GM12864 (cell line): Measurements from ENCODE around the gene VSX1.

Experiments
- DNase-seq: peaks from one replicate; pipeline ENCODE4 v3.0.0-alpha.2; 2011; ENCODE audit warnings: low read depth
- H3K4me3 ChIP-seq: 2 replicates; pipeline ENCODE4 v1.5.1; 2011; ENCODE audit warnings: mild to moderate bottlenecking, low read depth, low read length, control low read depth
- CTCF ChIP-seq: IDR thresholded peaks from 2 replicates; pipeline ENCODE4 v1.5.1; 2011; ENCODE audit warnings: low read depth, mild to moderate bottlenecking, moderate library complexity, low read length, control low read depth, inconsistent platforms; ENCODE audit errors: missing control alignments

Gene VSX1

GRCh38 chr20:25125636-25126035 lies 43.7 kb upstream of the VSX1 start:
- DNase-seq: no peak
- H3K4me3 ChIP-seq: no peak overlapping the region
- no peak for TF ChIP-seq CTCF

GRCh38 chr20:25120920-25121319 lies 39.0 kb upstream of the VSX1 start:
- DNase-seq: no peak
- TF ChIP-seq CTCF: no peak
- H3K4me3 ChIP-seq: no peak overlapping the region

GRCh38 chr20:25120457-25120856 lies 38.5 kb upstream of the VSX1 start:
- no peak for TF ChIP-seq CTCF
- H3K4me3 ChIP-seq: no peak overlapping the region
- DNase-seq: no peak

- no peak for TF ChIP-seq CTCF
- no peak for DNase-seq
Measured at GRCh38 chr20:25118529-25118928, 36.6 kb upstream of the VSX1 start.

GRCh38 chr20:25117990-25118389 lies 36.0 kb upstream of the VSX1 start:
- no peak for TF ChIP-seq CTCF
- H3K4me3 ChIP-seq: no peak overlapping the region
- DNase-seq: no peak

More at GRCh38 chr20:25118529-25118928, 36.6 kb upstream of the VSX1 start:
- H3K4me3 ChIP-seq: no peak overlapping the region

- DNase-seq: no peak
- no peak overlapping the region for H3K4me3 ChIP-seq
- no peak for TF ChIP-seq CTCF
Measured at GRCh38 chr20:25116739-25117458, 35.0 kb upstream of the VSX1 start.

GRCh38 chr20:25103526-25103925 lies 21.6 kb upstream of the VSX1 start:
- no peak for DNase-seq
- TF ChIP-seq CTCF: no peak
- no peak overlapping the region for H3K4me3 ChIP-seq
